Measurements from ENCODE around the gene FAM13A.
"Not testable (repeated sequence)": the region's sequence is repeated elsewhere in the genome, so short reads cannot be mapped to it uniquely, and the experiment has no call there.

Gene FAM13A

DNA sequence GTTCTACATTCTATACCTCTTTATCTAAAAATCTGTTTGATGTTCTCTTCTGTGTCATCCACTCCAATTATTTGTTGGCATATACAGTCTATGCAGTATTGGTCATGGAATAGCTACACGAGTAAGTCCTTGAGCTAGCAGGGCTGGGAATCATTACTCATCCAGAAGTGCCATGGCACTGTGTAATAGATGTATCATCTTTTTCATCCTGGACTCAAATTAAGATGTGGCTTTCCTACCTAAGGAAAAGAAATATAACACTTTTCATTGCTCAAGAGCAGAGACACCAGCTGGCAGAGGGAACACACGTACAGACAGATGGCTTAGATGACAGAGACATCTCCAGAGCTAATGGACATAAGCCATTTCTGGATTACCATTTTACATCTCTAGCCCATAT is 159.8 kb downstream of the FAM13A start:
- peak; percentile 61 for DNase-seq (ENCODE audit: low read depth)

DNA sequence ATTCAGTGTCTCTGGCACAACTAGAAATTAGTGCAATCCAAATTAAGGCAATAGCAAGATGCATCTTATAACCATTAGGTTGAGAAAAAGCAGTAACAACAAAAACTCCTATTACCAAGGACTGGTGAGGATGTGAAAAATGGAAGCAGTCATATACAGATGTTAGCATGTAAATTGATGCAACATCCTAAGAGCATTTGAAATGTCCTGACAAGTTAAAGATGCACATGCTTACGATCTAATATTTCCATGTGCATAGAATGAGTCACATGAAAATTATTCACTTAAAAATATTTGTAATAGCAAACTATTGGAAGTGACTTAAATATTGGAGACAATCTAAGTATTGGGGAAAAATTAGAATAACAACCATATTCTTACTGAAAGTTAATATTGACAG is 163.0 kb downstream of the FAM13A start:
- peak; percentile 20 for DNase-seq (ENCODE audit: low read depth)

DNA sequence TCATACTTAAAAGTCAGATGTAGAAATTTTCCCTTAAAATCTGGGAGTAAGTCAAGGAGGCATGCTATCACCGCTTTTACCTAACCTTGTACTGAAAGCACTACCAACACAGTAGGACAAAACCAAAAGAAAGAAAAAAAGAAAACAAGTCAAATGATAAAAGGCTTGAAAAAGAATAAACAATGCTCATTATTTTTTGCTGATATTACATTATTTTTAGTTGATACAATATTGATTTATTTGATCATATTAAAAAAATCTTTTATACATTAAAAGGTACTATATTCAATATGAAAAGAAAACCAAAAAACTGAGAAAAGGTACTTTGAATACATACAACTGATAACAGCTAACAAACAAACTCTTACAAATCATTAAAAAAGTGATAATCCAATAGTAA is 164.3 kb downstream of the FAM13A start:
- no peak for DNase-seq (ENCODE audit: low read depth)

DNA sequence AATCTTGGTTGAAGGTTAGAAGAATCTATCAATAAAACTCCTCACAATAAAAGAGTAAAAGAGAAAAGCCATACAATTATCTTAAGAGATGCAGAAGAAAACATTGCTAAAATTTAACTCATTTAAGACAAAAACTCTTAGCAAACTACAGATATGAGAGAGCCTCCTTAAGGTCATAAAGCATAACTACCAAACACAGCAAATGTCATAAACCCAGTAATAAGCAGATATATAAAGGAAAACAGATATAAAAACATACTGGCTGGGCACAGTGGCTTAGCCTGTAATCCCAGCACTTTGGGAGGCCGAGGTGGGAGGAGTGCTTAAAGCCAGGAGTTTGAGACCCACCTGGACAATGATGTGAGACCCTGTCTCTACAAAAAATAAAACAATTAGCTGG is 165.3 kb downstream of the FAM13A start:
- no peak for DNase-seq (ENCODE audit: low read depth)

DNA sequence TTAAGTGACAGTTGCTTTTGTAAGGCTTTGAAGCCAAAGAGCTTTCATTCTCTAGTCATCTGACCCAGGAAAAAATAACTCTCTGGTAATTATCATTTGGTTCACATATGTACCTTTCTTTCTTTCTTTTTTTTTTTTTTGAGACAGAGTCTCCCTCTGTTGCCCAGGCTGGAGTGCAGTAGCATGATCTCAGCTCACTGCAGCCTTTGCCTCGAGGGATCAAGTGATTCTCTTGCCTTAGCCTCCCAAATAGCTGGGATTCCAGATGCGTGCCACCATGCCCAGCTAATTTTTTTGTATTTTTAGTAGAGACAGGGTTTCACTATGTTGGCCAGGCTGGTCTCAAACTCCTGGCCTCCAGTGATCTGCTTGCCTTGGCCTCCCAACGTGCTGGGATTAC is 169.6 kb downstream of the FAM13A start:
- not testable (repeated sequence) for DNase-seq (ENCODE audit: low read depth)

DNA sequence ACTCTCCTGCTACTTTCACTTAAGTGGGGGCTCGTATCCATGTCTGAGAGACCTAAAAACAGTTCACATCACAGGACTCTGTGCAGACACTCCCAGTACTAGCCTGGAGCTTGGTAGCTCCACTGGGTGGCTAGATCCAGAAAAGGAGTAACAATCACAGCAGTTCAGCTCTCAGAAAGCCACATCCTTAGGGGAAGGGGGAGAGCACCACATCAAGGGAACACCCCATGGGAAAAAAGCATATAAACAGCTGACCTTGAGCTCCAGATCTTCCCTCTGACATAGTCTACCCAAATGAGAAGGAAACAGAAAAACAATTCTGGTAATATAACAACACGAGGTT is 175.8 kb downstream of the FAM13A start:
- no peak for DNase-seq (ENCODE audit: low read depth)

DNA sequence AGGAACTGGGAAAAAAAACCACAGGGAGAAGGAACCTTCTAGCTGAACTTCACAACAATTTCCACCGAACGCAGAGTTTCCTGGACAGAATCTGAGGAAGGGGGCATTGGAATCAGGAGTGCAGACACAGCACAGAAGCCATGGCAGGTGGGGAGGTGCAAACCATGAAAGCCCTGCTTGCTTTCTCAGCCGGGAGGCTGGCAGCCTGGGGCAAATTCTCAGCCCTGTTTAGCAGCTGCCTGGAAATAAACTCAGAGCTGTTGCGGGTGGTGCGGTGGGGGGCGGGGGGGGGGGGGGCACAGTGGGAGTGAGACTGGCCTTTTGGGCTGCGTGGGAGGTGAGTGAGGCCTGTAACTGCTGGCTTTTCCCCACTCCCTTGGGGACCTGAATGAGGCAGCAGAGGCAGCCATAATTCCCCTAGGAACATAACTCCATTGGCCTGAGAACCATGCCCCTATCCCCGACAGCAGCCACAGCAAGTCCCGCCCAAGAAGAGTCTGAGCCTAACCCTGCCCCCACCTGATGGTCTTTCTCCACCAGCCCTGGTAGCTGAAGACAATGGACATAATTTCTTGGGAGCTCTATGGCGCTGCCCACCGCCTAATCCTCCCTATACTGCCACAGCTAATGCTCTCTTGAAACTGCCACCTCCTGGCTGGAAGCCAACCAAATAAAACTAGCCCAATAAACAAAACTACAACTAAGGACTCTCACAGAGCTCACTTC is 176.3 kb downstream of the FAM13A start:
- no peak for DNase-seq (ENCODE audit: low read depth)

DNA sequence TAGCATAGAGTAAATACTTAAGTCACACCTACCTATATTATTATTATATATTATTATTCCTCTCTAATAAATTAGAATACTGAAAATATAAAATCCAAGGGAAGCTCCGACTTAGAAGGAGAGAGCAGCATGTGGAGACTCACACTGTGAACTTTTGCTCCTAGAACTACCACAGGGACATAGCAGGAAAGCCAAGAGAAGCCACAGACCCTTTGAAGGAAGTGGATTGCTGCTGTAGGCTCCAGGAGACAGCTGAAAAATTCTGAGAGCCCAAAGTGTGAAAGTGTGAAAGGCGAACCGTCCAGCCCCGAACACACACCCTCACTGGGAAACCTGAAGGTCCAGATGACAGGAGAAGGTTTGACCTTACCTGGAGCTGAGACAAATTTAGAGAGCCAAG is 177.0 kb downstream of the FAM13A start:
- no peak for DNase-seq (ENCODE audit: low read depth)

DNA sequence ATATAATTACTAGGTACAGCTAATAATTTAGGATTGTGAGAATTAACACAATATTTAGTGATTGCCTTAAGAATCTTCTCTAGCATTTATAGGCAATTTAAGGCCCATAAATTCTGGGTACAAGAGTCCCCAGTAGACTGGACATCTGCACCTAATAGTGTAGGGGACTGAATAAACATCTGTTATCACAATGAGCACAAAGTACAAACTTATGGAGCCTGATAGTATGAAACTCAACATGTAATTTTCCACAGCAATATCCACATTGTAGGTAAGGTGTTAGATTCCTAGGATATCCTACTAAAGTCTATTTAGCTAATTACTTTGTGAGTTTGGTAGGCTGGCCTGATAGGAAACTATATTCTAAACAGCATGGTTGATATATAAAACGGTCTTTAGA is 178.3 kb downstream of the FAM13A start:
- DNase-seq (ENCODE audit: low read depth): no peak

DNA sequence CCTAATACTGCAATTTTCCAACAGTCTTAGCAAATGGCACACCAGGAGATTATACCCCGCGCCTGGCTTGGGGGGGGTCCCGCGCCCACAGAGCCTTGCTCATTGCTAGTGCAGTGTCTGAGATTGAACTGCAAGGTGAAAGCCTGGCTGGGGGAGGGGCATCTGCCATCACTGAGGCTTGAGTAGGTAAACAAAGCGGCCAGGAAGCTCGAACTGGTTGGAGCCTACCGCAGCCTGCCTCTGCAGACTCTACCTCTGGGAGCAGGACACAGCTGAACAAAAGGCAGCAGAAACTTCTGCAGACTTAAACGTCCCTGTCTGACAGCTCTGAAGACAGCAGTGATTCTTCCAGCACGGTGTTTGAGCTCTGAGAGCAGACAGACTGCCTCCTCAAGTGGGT is 186.6 kb downstream of the FAM13A start:
- no peak for DNase-seq (ENCODE audit: low read depth)

DNA sequence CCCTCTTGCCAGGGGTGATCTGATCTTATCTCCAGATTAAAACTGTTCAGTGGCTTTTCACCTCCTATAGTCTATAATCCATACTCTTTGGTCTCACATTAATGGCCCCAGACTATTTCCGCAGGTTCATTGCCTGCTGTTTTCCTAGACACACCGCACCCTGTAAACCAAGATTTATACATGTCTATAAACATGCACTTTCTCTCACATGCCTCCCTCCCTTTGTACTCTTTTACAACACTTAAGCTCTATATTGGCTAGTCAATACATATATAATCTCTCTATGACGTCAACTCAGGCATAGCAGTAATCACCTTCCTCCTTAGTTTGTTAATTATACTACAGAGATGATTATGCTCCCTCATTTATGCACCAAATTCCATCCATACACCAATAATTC is 188.5 kb downstream of the FAM13A start:
- no peak for DNase-seq (ENCODE audit: low read depth)

DNA sequence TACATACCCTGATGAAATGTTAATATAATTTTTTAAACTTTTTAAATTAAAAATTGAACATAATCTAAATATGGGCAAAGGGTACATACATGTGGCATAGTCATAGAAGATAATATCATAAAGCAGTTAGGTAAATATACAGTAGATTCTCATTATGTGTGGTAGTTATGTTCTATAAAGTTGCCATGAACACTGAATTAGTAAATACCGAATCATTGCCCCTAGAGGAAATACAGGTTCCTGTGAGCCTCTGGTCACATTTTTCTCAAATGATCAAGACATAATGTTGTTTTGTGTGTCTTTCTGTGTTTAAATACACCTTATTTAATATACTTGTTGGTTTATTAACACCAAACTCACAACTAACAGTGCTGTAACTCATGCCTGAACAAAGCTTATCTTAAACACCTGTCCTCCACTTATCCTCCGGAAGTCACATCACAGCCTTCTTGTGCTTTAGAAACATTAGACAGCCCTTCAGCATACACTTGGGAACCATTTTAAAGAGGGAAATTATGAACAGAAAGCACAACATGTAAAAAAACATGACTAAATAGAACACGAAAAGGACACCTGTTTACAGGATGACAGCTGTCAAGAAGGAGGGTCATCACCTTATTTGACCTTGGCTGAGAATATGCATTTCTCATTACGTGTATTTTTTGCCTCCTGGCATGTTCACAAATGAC is 190.0 kb downstream of the FAM13A start:
- peak; percentile 83 for DNase-seq (ENCODE audit: low read depth)

DNA sequence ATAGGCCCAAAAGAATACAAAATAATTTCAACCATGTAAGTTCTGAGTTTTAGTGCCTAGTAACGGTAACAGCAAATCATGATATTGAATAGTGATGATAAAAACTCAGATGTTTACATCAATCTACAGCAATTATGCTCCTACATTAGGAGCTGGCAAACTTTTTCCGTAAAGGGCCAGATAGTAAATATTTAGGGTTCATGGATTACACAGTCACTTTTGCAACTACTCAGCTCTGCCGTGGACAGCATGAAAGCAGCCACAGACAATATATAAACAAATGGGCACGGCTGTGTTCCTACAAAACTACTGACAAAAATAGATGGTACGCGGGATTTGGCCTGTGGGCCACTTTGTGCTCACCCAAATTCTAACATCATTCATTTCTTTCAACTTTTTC is 191.5 kb downstream of the FAM13A start:
- DNase-seq (ENCODE audit: low read depth): peak; percentile 26

DNA sequence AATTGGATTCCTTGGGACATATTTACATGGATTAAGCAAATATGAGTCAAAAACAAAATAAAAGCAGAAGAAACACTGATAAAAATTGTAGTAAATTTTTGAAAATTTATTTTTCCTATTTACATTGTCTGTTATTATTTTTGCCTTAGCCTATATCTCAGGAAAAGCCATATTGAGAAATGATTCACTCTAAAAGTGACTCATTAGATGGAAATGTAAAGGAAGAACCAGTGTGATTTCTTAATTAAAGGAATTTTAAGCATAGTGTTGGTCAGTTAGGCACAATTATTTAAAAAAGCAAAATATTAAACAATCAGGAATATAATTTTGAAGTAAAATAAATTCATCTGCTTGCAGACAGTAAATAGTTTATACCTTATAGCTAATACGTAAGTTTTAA is 191.9 kb downstream of the FAM13A start:
- DNase-seq (ENCODE audit: low read depth): peak; percentile 66

DNA sequence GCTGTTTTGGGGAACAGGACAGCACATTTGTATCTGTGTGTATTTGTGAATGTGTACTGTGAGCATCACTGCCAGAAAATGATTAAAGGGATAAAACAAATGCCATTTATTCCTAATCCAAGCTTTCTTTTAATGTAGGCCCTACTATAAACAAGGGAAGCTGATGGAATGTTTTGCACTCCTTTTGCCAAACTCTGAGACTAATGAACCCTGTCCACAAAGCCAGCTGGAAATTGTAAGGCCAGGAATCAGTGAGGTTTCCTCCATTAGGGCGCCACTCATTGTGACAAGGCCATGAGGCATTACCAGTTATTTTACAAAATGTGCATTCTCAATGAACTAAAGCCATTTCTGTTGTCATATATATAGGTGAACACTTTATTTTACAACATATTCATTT is 196.4 kb downstream of the FAM13A start:
- DNase-seq (ENCODE audit: low read depth): no peak

DNA sequence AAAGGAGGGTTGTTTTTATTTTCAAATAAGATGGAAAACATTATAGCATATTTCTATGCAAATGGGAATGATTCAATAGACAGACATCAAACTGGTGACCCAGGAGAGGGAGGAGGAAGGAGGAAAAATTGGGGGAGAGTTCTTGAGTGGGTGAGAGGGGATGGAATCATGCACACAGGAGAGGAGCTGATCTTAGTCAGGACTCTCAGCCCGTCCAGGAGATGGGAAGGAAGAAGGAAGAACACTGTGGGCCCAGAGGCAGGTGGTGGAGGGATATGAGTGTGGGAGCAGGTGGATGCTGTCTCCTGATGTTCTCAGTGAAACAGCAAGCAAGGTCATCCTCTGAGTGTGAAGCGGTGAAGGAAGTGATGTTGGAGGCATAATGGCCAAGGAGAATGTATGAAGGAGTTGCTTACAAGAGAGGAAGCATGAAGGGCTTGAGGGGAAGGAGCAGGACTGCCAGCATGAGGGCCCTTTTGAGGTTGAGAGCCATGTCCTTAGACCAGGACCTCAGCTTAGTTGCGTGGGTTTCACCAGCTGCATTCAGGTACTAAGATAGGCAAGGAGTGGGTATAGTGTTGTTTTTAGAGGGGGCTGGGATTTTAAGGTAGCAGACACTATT is 197.7 kb downstream of the FAM13A start:
- DNase-seq (ENCODE audit: low read depth): no peak

DNA sequence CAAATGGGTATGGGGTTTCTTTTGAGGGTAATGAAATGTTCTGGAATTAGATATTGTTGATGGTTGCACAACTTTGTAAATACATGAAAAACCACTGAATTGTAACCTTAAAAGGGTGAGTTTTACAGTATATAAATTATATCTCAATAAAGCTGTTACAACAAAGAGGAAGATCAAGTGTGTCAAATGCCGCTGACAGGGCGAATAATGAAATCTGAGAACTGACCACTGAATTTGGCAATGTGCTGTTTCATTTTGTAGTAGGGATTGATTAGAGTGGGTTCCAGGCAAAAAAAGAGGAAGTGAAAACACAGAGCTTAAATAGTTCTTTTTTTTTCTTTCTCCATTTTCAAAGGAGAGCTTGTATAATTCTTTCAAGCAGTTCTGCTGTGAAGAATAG is 198.2 kb downstream of the FAM13A start:
- DNase-seq (ENCODE audit: low read depth): no peak

DNA sequence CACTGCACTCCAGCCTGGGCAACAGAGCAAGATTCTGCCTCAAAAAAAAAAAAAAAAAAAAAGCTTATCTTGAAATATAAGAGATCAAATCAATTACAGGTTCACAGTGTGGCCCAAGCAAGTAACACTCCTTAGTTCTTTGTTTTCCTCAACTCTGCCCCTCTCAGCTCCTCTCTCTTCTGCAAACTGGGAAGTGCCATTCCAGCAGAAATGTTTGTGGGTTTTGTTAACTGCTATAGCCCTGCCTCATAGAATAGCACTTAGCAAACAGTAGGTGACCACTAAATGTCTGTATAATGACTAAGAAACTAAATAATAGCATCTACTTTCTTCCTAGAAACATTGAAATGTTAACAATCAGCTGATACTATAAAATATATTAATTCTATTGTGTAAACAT is 199.4 kb downstream of the FAM13A start:
- DNase-seq (ENCODE audit: low read depth): peak; percentile 7

DNA sequence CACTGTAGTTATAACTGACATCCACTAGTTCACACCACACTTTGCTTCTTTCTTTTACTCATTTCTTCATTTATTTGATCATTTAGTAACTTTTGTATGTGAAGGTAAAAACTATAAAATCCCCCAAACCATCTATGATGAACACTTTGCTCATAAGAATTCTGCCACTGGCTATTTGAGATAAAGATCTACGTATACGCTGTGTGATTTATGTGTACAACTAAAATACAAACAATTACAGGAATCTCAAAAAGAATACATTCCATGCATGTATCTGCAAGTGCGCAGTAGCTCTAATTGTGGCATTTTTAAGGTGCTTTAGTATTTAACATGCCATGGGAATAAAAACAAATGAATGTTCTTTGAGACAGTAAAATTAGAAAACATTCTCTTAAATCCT is 202.5 kb downstream of the FAM13A start:
- DNase-seq (ENCODE audit: low read depth): peak; percentile 16

DNA sequence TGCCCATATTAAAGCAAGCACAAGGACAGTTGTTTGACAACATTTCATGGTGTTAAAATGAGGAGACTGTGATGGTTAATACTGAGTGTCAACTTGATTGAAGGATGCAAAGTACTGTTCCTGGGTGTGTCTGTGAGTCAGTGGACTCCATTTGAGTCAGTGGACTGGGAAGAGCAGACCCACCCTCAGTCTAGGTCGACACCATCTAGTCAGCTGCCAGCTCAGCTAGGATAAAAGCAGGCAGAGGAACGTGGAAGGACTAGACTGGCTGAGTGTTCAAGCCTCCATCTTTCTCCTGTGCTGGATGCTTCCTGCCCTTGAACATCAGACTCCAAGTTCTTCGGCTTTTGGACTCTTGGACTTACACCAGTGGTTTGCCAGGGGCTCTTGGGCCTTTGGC is 203.4 kb downstream of the FAM13A start:
- DNase-seq (ENCODE audit: low read depth): not testable (repeated sequence)

DNA sequence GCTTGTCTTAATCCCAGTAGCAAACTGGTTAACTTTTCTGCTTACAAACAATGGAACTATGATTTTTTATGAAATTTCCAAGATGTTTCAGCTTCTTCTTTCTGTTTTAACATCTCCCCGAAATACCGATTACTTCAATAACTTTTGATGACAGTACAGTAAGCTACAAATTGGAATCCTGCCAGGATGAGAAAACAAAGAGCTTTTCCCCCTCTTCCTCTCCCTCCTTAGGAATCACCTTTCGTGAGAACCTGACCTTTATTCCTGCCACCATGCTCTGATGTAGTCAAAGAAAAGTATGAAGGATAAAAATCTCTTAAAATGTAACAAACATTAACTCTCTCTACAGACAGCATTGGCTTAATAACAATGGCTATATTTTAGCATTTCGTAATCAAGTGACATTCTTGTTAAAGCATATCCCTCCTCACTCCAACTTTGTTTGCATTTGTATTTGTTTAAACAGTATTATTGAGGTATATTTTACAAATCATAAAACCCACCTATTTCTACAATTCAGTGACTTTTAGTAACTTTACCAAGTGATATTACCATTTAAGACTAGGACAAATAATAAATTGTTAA is 210.7 kb downstream of the FAM13A start:
- DNase-seq (ENCODE audit: low read depth): no peak

DNA sequence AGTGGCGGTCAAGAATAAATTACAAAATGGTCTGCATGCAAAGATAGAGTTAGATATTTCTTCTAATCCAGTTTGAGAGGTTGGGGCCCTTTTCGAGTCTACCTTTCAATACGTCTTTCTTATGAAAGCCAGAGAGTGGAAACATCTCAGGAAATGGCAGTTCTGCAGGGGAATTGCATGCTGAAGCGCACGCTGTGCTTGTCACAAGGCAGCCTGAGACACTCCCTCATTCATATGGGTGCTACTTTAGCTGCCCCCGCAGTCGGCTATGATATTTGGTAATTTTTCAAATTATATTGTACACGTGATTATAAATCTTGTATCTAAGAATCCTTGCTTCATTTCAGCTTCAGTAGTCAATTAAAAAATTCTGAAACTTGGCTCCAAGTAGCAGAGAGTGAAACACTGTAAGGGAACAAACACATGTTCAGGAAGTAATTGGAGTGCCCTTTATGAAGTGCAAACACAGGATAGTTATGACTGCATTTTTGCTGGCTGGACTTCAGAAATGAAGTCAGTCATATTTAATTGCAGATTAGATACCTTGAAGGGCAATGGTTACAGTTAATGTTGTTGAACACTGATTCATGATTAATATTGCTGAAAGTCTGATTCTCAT is 213.8 kb downstream of the FAM13A start:
- no peak for DNase-seq (ENCODE audit: low read depth)

DNA sequence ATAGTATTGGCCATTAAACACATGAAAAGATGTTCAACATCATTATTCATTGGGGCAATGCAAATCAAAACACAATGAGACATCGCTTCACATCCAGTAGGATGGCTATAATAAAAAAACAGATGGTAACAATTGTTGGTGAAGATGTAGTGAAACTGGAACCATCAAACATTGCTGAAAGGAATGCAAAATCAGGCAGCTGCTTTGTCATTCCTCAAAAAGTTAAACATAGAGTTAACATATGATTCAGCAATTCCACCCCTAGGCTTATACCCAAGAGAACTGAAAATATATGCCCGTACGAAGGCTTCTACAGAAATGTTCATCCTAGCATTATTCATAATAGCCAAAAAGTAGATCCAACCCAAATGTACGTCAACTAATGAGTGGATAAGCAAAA is 215.3 kb downstream of the FAM13A start:
- no peak for DNase-seq (ENCODE audit: low read depth)
